Immature natural killer cell (primary cell): ENCODE results near the gene RASGRF1. TPM values are rescaled to one million over a fixed set of nuclear protein-coding genes. Genes with fewer than 3 reads are reported as not detected.
A peak's percentile ranks its signal among the peaks of the same experiment; 100 is the strongest.

Source experiments
- DNase-seq, 3 donors: peaks; one replicate each; pipeline ENCODE4 v3.0.0; 2022; ENCODE audit warnings: mixed read lengths in 1 of 3
- H3K27ac Mint-ChIP-seq, 6 donors: one replicate each; pipeline ENCODE4 v1.8.0; 2020; ENCODE audit warnings: mixed read lengths in 6 of 6, mild to moderate bottlenecking in 5 of 6, inconsistent platforms in 4 of 6, moderate library complexity in 3 of 6
- H3K27me3 Mint-ChIP-seq, 3 donors: one replicate each; pipeline ENCODE4 v1.8.0; 2020 to 2021; ENCODE audit warnings: low read depth in 3 of 3, mild to moderate bottlenecking in 3 of 3, mixed read lengths in 3 of 3, moderate library complexity in 3 of 3, inconsistent platforms in 1 of 3
- H3K36me3 Mint-ChIP-seq, 3 donors: one replicate each; pipeline ENCODE4 v1.8.0; 2020; ENCODE audit warnings: mixed read lengths in 3 of 3, inconsistent platforms in 2 of 3, mild to moderate bottlenecking in 2 of 3
- H3K4me1 Mint-ChIP-seq, 2 donors: one replicate each; pipeline ENCODE4 v1.8.0; 2020; ENCODE audit warnings: inconsistent platforms in 2 of 2, mild to moderate bottlenecking in 2 of 2, mixed read lengths in 2 of 2, moderate library complexity in 1 of 2
- H3K4me3 Mint-ChIP-seq, 5 donors: one replicate each; pipeline ENCODE4 v1.8.0; 2020; ENCODE audit warnings: mild to moderate bottlenecking in 5 of 5, mixed read lengths in 5 of 5, inconsistent platforms in 3 of 5, moderate library complexity in 3 of 5
- H3K9me3 Mint-ChIP-seq, 6 donors: one replicate each; pipeline ENCODE4 v1.8.0; 2020; ENCODE audit warnings: mild to moderate bottlenecking in 6 of 6, mixed read lengths in 6 of 6, inconsistent platforms in 4 of 6, moderate library complexity in 3 of 6
- polyA plus RNA-seq, 3 donors: library from polyadenylated mRNA; unstranded; fragments of 300-500 nt; fragmentation: Illumina TruSeq; gene quantifications; one replicate each; pipeline ENCODE4 v1.2.3, GENCODE V29; 2021

The RASGRF1 gene
- polyA plus RNA-seq, 3 donors from 2014 or later, result not detected

- H3K4me3 Mint-ChIP-seq, result no peak overlapping the region
- no peak for DNase-seq
- peaks cover 4 to 21% of the 10 kb centered on the region in 2 donors for H3K4me1 Mint-ChIP-seq
- H3K36me3 Mint-ChIP-seq, result peaks cover 0 to 17% (median 3%) of the 10 kb centered on the region in 3 donors
- no peaks in the 10 kb centered on the region for H3K9me3 Mint-ChIP-seq
- H3K27ac Mint-ChIP-seq, result no peak overlapping the region
- H3K27me3 Mint-ChIP-seq, result no peaks in the 10 kb centered on the region
These were observed 174.5 kb downstream of the RASGRF1 start for GRCh38 chr15:78916088-78916487.

- Mint-ChIP-seq H3K36me3 (peaks cover 0 to 16% (median 3%) of the 10 kb centered on the region in 3 donors), H3K9me3 (no peaks in the 10 kb centered on the region), H3K27ac (peak overlapping the region in 4 of 6 donors; percentile 9 to 18 (median 12)), H3K4me1 (peaks cover 8 to 27% of the 10 kb centered on the region in 2 donors), H3K27me3 (no peaks in the 10 kb centered on the region), H3K4me3 (no peak overlapping the region)
- no peak for DNase-seq
These were observed 175.1 kb downstream of the RASGRF1 start for GRCh38 chr15:78915341-78916087.

DNA sequence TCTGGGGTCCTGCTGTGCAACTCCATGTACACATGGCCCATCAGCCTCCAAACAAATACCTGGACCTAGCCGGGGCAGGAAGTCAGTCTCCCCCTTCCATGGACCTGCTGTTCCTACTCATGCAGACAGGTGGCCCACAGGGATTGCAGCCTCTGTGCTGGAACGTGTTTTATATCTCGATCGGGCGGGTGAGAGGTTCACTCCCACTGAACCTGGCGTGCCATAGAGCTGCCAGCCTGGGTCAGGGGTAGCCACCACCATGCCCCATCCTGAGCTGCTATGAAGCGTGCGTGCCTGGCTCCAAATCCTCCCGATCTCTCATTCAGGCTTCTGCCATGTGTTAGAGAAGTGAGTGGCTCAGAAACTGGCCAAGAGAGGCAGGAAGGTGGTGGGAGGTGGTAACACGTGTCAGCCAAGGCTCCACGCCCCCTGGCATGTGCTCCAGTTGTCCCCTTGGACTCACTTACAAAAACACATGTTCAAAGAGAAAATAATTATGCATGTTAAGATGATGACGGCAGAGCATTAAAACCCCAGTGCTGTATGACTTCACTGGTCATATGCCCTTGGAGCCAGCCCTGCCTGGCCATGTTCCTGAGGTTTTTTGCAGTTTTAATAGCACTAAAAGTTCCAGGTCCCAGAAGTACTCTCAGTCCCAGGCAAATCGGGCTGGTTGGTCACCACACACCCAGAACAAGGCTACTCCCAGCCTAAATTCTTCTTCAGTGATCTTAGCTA lies 176.4 kb downstream of the RASGRF1 start:
- Mint-ChIP-seq H3K27ac (peak overlapping the region in 4 of 6 donors; percentile 26 to 83 (median 30)), H3K4me3 (no peak overlapping the region), H3K4me1 (peaks cover 18 to 40% of the 10 kb centered on the region in 2 donors), H3K27me3 (no peaks in the 10 kb centered on the region), H3K36me3 (peaks cover 3 to 24% (median 8%) of the 10 kb centered on the region in 3 donors), H3K9me3 (no peaks in the 10 kb centered on the region)
- no peak for DNase-seq

GRCh38 chr15:78913012-78913411 lies 177.6 kb downstream of the RASGRF1 start:
- no peak overlapping the region for H3K4me3 Mint-ChIP-seq
- peaks cover 3 to 32% (median 8%) of the 10 kb centered on the region in 3 donors for H3K36me3 Mint-ChIP-seq
- H3K27me3 Mint-ChIP-seq, result peaks cover 0 to 2% (median 0%) of the 10 kb centered on the region in 3 donors
- H3K27ac Mint-ChIP-seq, result peak overlapping the region in 3 of 6 donors; percentile 7 to 46 (median 41)
- DNase-seq, result no peak
- peaks cover 18 to 48% of the 10 kb centered on the region in 2 donors for H3K4me1 Mint-ChIP-seq
- no peaks in the 10 kb centered on the region for H3K9me3 Mint-ChIP-seq

DNA sequence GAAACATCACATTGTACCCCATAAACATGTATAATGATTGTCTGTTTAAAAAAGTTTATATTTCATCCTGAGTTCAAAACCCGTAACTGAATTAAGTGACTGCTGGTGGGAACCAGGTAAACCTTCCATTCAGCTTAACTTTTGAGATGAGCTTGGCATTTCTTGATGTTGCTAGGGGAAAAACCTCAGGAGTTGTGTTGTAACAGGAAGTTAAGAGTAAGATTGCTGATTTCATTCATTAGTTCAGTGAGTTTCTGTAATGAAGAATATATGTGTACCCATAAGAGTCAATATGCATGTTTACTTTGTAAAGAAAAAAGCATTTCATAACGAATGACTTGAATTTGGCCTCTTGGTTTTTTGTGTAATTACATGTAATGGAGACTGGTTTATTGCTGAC lies 178.3 kb downstream of the RASGRF1 start:
- Mint-ChIP-seq H3K4me1 (peaks cover 18 to 55% of the 10 kb centered on the region in 2 donors), H3K36me3 (peaks cover 6 to 37% (median 8%) of the 10 kb centered on the region in 3 donors), H3K27me3 (peaks cover 0 to 2% (median 0%) of the 10 kb centered on the region in 3 donors), H3K27ac (peak overlapping the region in 1 of 6 donors; percentile 41), H3K9me3 (no peaks in the 10 kb centered on the region), H3K4me3 (no peak overlapping the region)
- DNase-seq, result no peak

- Mint-ChIP-seq H3K36me3 (peaks cover 8 to 48% (median 13%) of the 10 kb centered on the region in 3 donors), H3K4me1 (peaks cover 18 to 57% of the 10 kb centered on the region in 2 donors), H3K4me3 (no peak overlapping the region), H3K27ac (peak overlapping the region in 5 of 6 donors; percentile 17 to 68 (median 46)), H3K27me3 (peaks cover 0 to 4% (median 2%) of the 10 kb centered on the region in 3 donors), H3K9me3 (no peaks in the 10 kb centered on the region)
- DNase-seq, result no peak
These were observed 180.3 kb downstream of the RASGRF1 start for GRCh38 chr15:78910271-78910670.

Other genes with a start within 250 kb of the RASGRF1 start
- 100 to 1,000 TPM; 235 to 280 (median 253) TPM for gene MORF4L1, start 217.9 kb downstream of the RASGRF1 start, polyA plus RNA-seq
- 10 to 100 TPM in 2 of 3 donors, 1 to 10 TPM in 1; 9.3 to 37.8 (median 23.0) TPM for gene CTSH, start 145.7 kb downstream of the RASGRF1 start, polyA plus RNA-seq
- gene ANKRD34C, start 191.9 kb upstream of the RASGRF1 start, polyA plus RNA-seq, result not detected
- gene TMED3, start 220.3 kb upstream of the RASGRF1 start, polyA plus RNA-seq, result 10 to 100 TPM; 53.6 to 82.4 (median 77.2) TPM